ENCODE data around the gene TRIM10. TPM values are rescaled to one million over a fixed set of nuclear protein-coding genes. Genes with fewer than 3 reads are reported as not detected.

The TRIM10 gene
- total and polyA plus RNA-seq, 8 donors: 0.24 to 0.99 (median 0.55) TPM; not detected in 2

GRCh38 chr6:30156262-30156599 lies 4.8 kb downstream of the TRIM10 start:
- Histone ChIP-seq H3K36me3 (no peaks in the 10 kb centered on the region), H3K4me3 (no peak overlapping the region), H3K4me1 (peaks cover 0 to 12% of the 10 kb centered on the region in 2 donors), H3K27me3 (no peaks in the 10 kb centered on the region), H3K27ac (no peak overlapping the region), H3K9me3 (no peaks in the 10 kb centered on the region)
- peak in 1 of 4 donors; percentile 51 for DNase-seq
- peak; percentile 62 for ATAC-seq
- TF ChIP-seq CTCF (IDR thresholded peaks at IDR 0.05): no peak
- intact Hi-C loops (cut with DNase I): no loop called here

- TF ChIP-seq CTCF (IDR thresholded peaks at IDR 0.05): no peak
- no peak for DNase-seq
- no peak overlapping the region for H3K27ac ChIP-seq
- intact Hi-C loops (cut with DNase I): no loop called here
- H3K36me3 ChIP-seq: no peaks in the 10 kb centered on the region
- H3K9me3 ChIP-seq: no peaks in the 10 kb centered on the region
- no peaks in the 10 kb centered on the region for H3K27me3 ChIP-seq
- H3K4me1 ChIP-seq: peaks cover 0 to 12% of the 10 kb centered on the region in 2 donors
- no peak overlapping the region for H3K4me3 ChIP-seq
- no peak for ATAC-seq
Observed at GRCh38 chr6:30155520-30156261, 5.3 kb downstream of the TRIM10 start.

GRCh38 chr6:30154709-30155519 lies 6.1 kb downstream of the TRIM10 start:
- no peak for DNase-seq
- no peak overlapping the region for H3K27ac ChIP-seq
- ATAC-seq: peak; percentile 48

GRCh38 chr6:30154061-30154460 lies 7.0 kb downstream of the TRIM10 start:
- no peak overlapping the region for H3K27ac ChIP-seq
- no peaks in the 10 kb centered on the region for H3K36me3 ChIP-seq
- H3K4me1 ChIP-seq: peaks cover 0 to 12% of the 10 kb centered on the region in 2 donors
- H3K9me3 ChIP-seq: no peaks in the 10 kb centered on the region
- intact Hi-C loops (cut with DNase I): no loop called here
- no peak overlapping the region for H3K4me3 ChIP-seq
- no peak for DNase-seq
- no peak for TF ChIP-seq CTCF (IDR thresholded peaks at IDR 0.05)
- no peaks in the 10 kb centered on the region for H3K27me3 ChIP-seq
- no peak for ATAC-seq

More at GRCh38 chr6:30154709-30155519, 6.1 kb downstream of the TRIM10 start:
- no peaks in the 10 kb centered on the region for H3K27me3 ChIP-seq
- peaks cover 0 to 12% of the 10 kb centered on the region in 2 donors for H3K4me1 ChIP-seq
- H3K4me3 ChIP-seq: no peak overlapping the region
- H3K36me3 ChIP-seq: no peaks in the 10 kb centered on the region
- TF ChIP-seq CTCF (IDR thresholded peaks at IDR 0.05): no peak
- H3K9me3 ChIP-seq: no peaks in the 10 kb centered on the region
- intact Hi-C loops (cut with DNase I): no loop called here

GRCh38 chr6:30152910-30153610 lies 8.0 kb downstream of the TRIM10 start:
- no peak for TF ChIP-seq CTCF (IDR thresholded peaks at IDR 0.05)
- intact Hi-C loops (cut with DNase I): no loop called here
- H3K4me3 ChIP-seq: no peak overlapping the region
- H3K9me3 ChIP-seq: no peaks in the 10 kb centered on the region
- ATAC-seq (no peak), DNase-seq (no peak)
- no peaks in the 10 kb centered on the region for H3K27me3 ChIP-seq
- H3K4me1 ChIP-seq: peaks cover 0 to 12% of the 10 kb centered on the region in 2 donors
- no peak overlapping the region for H3K27ac ChIP-seq
- H3K36me3 ChIP-seq: no peaks in the 10 kb centered on the region
